HEK293 (cell line): ENCODE results near the gene ADIG.

Source experiments
- CTCF ChIA-PET: fragments of 350-600 bp; formaldehyde crosslinking; extraction: SDS; loops from one replicate; lab custom pipeline; 2021; ENCODE audit warnings: antibody characterized with exemption; lab: Yijun Ruan, JAX
- POLR2A ChIA-PET: fragments of 300-600 bp; formaldehyde crosslinking; extraction: SDS; loops from one replicate; lab custom pipeline; 2020; ENCODE audit warnings: antibody characterized with exemption, inconsistent platforms; lab: Yijun Ruan, JAX
- H3K27ac ChIP-seq: fragments of 200-500 bp; sonication (Bioruptor generic); 2 replicates; pipeline ENCODE4 v1.5.1; 2014; ENCODE audit warnings: low read depth, low read length, control low read depth, inconsistent platforms; ENCODE audit errors: extremely low read depth
- H3K36me3 ChIP-seq, 2 experiments: fragments of 200-500 bp in 1 of 2; sonication (Bioruptor generic) in 1 of 2; 1 replicate in 1 of 2; 2 replicates in 1 of 2; pipeline ENCODE4 v1.5.1; 2014 to 2017; ENCODE audit warnings: inconsistent platforms in 2 of 2, low read length in 2 of 2; ENCODE audit not compliant: control insufficient read depth in 2 of 2, insufficient read depth in 1 of 2
- H3K4me1 ChIP-seq: fragments of 200-500 bp; sonication (Bioruptor generic); 2 replicates; pipeline ENCODE4 v1.5.1; 2014; ENCODE audit warnings: mild to moderate bottlenecking, low read length, inconsistent platforms; ENCODE audit not compliant: control insufficient read depth, insufficient read depth
- H3K4me3 ChIP-seq: 2 replicates; pipeline ENCODE4 v1.5.1; 2011; ENCODE audit warnings: low read depth, mild to moderate bottlenecking, control low read depth, low read length, moderate library complexity
- H3K9me3 ChIP-seq: fragments of 200-500 bp; sonication (Bioruptor generic); 2 replicates; pipeline ENCODE4 v1.5.1; 2014; ENCODE audit warnings: low read depth, low read length, inconsistent platforms; ENCODE audit not compliant: control insufficient read depth, insufficient read depth
- EGR2 ChIP-seq: fragments of 450-650 bp; formaldehyde crosslinking; IDR thresholded peaks from 2 replicates; pipeline ENCODE4 v1.5.1; 2016; ENCODE audit warnings: low read depth, missing biosample characterization, missing genetic modification characterization
- MYNN ChIP-seq: fragments of 450-650 bp; formaldehyde crosslinking; IDR thresholded peaks from 2 replicates; pipeline ENCODE4 v1.5.1; 2016; ENCODE audit warnings: missing biosample characterization, missing genetic modification characterization, borderline replicate concordance
- SCRT2 ChIP-seq: fragments of 450-650 bp; formaldehyde crosslinking; IDR thresholded peaks from 2 replicates; pipeline ENCODE4 v1.5.1; 2016; ENCODE audit warnings: missing biosample characterization, missing genetic modification characterization
- ZBTB20 ChIP-seq: fragments of 450-650 bp; formaldehyde crosslinking; IDR thresholded peaks from 2 replicates; pipeline ENCODE4 v1.5.1; 2016; ENCODE audit warnings: missing biosample characterization, missing genetic modification characterization
- ZBTB7A ChIP-seq: fragments of 450-650 bp; formaldehyde crosslinking; IDR thresholded peaks from 2 replicates; pipeline ENCODE4 v1.5.1; 2016; ENCODE audit warnings: low read depth, missing biosample characterization, missing genetic modification characterization
- ZFHX2 ChIP-seq: fragments of 450-650 bp; formaldehyde crosslinking; conservative IDR thresholded peaks from 2 replicates; pipeline ENCODE4 v1.5.1; 2016; ENCODE audit warnings: missing biosample characterization, missing genetic modification characterization
- ZNF10 ChIP-seq: fragments of 450-650 bp; formaldehyde crosslinking; IDR thresholded peaks from 2 replicates; pipeline ENCODE4 v1.5.1; 2017; ENCODE audit warnings: missing biosample characterization, missing genetic modification characterization
- ZNF169 ChIP-seq: fragments of 450-650 bp; formaldehyde crosslinking; IDR thresholded peaks from 2 replicates; pipeline ENCODE4 v1.5.1; 2016; ENCODE audit warnings: missing biosample characterization, missing genetic modification characterization
- ZNF302 ChIP-seq: fragments of 450-650 bp; formaldehyde crosslinking; IDR thresholded peaks from 2 replicates; pipeline ENCODE4 v1.5.1; 2016; ENCODE audit warnings: missing biosample characterization, missing genetic modification characterization, low read depth
- ZNF37A ChIP-seq: fragments of 450-650 bp; IDR thresholded peaks from 2 replicates; pipeline ENCODE4 v1.5.1; 2018; ENCODE audit warnings: missing biosample characterization, missing genetic modification characterization
- ZNF394 ChIP-seq: fragments of 450-650 bp; formaldehyde crosslinking; IDR thresholded peaks from 2 replicates; pipeline ENCODE4 v1.5.1; 2016; ENCODE audit warnings: missing biosample characterization, missing genetic modification characterization, mild to moderate bottlenecking, moderate library complexity, borderline replicate concordance
- ZNF48 ChIP-seq: fragments of 450-650 bp; formaldehyde crosslinking; IDR thresholded peaks from 2 replicates; pipeline ENCODE4 v1.5.1; 2016; ENCODE audit warnings: missing biosample characterization, missing genetic modification characterization
- ZNF513 ChIP-seq: fragments of 450-650 bp; IDR thresholded peaks from 2 replicates; pipeline ENCODE4 v1.5.1; 2018; ENCODE audit warnings: missing biosample characterization, missing genetic modification characterization
- ZNF548 ChIP-seq: fragments of 450-650 bp; formaldehyde crosslinking; IDR thresholded peaks from 2 replicates; pipeline ENCODE4 v1.5.1; 2016; ENCODE audit warnings: missing biosample characterization, missing genetic modification characterization
- ZNF645 ChIP-seq: fragments of 450-650 bp; formaldehyde crosslinking; IDR thresholded peaks from 2 replicates; pipeline ENCODE4; 2016; ENCODE audit warnings: missing biosample characterization, missing genetic modification characterization
- ZNF658 ChIP-seq: fragments of 450-650 bp; formaldehyde crosslinking; IDR thresholded peaks from 2 replicates; pipeline ENCODE4; 2016; ENCODE audit warnings: missing biosample characterization, missing genetic modification characterization
- ZNF707 ChIP-seq: fragments of 450-650 bp; formaldehyde crosslinking; IDR thresholded peaks from 2 replicates; pipeline ENCODE4 v1.5.1; 2016; ENCODE audit warnings: missing biosample characterization, missing genetic modification characterization

Gene ADIG

GRCh38 chr20:38569747-38570525 lies 11.1 kb upstream of the ADIG start (continued):
- no peak for TF ChIP-seq ZNF37A (tag by site-specific recombination)

- Histone ChIP-seq H3K4me1 (no peaks in the 10 kb centered on the region), H3K36me3 (peaks cover 0 to 69% of the 10 kb centered on the region in 2 experiments; a peak in 1 of 3 replicates), H3K9me3 (no peaks in the 10 kb centered on the region), H3K27ac (no peak overlapping the region), H3K4me3 (no peak overlapping the region)
- TF ChIP-seq ZNF513 (tag by site-specific recombination), result no peak
- TF ChIP-seq ZNF394 (tag by site-specific recombination), result no peak
- ChIA-PET POLR2A (no interaction called here), CTCF (no interaction called here)
Observed at GRCh38 chr20:38573413-38573812, 7.6 kb upstream of the ADIG start.

- H3K27ac ChIP-seq, result no peak overlapping the region
- POLR2A ChIA-PET, result no interaction called here
- TF ChIP-seq ZNF645 (tag by site-specific recombination) (no peak), ZNF10 (tag by site-specific recombination) (no peak), ZBTB7A (tag by site-specific recombination) (no peak), ZNF658 (no peak), ZFHX2 (tag by site-specific recombination) (peak; percentile 38), ZNF548 (tag by site-specific recombination) (no peak), ZNF707 (no peak), ZNF48 (no peak), MYNN (no peak), EGR2 (tag by site-specific recombination) (peak; percentile 55; the same call in 1 of the 2 replicates), ZBTB20 (no peak), ZNF302 (no peak)
- TF ChIP-seq, all 188 proteins: peak for 2
- Histone ChIP-seq H3K4me3 (no peak overlapping the region), H3K4me1 (no peaks in the 10 kb centered on the region), H3K9me3 (no peaks in the 10 kb centered on the region), H3K36me3 (peaks cover 0 to 24% of the 10 kb centered on the region in 2 experiments; a peak in 1 of 3 replicates)
- CTCF ChIA-PET, result interaction anchor here (0.7 to 0.8 kb wide), 2 partner anchors 25 to 685 kb away, joined by 3 read pairs; no protein-coding TSS in a partner anchor
Observed at GRCh38 chr20:38579219-38579910, 1.6 kb upstream of the ADIG start.

GRCh38 chr20:38579921-38580320 lies 1.1 kb upstream of the ADIG start:
- CTCF ChIA-PET, result no interaction called here
- H3K4me1 ChIP-seq, result no peaks in the 10 kb centered on the region
- H3K36me3 ChIP-seq, result peaks cover 0 to 18% of the 10 kb centered on the region in 2 experiments; a peak in 1 of 3 replicates
- no peak overlapping the region for H3K4me3 ChIP-seq
- POLR2A ChIA-PET, result no interaction called here
- H3K27ac ChIP-seq, result no peak overlapping the region
- H3K9me3 ChIP-seq, result no peaks in the 10 kb centered on the region
- TF ChIP-seq SCRT2 (tag by site-specific recombination) (peak; percentile 86), ZNF169 (tag by site-specific recombination) (no peak)
